GM13977 (cell line): ENCODE data around the gene TMEM86A.

Source experiments
- DNase-seq: peaks from one replicate; pipeline ENCODE4 v3.0.0; 2012; ENCODE audit warnings: low spot score
- in situ Hi-C: fragments of 300-500 bp; cut with MboI; formaldehyde crosslinking; loops from one replicate; pipeline ENCODE4 v1.12.0; 2022; ENCODE audit warnings: low sequenced_read_pairs, low pct_unique_long_range_greater_than_20kb, mixed read lengths, inconsistent platforms; ENCODE audit not compliant: unreplicated experiment
- TF ChIP-seq, protein P1 (sequence below): IDR thresholded peaks from 2 replicates; pipeline ENCODE4 v1.5.1; 2012; ENCODE audit warnings: mild to moderate bottlenecking, control low read depth; ENCODE audit not compliant: insufficient read depth; ENCODE audit errors: extremely low read depth, missing control alignments

TMEM86A gene

DNA sequence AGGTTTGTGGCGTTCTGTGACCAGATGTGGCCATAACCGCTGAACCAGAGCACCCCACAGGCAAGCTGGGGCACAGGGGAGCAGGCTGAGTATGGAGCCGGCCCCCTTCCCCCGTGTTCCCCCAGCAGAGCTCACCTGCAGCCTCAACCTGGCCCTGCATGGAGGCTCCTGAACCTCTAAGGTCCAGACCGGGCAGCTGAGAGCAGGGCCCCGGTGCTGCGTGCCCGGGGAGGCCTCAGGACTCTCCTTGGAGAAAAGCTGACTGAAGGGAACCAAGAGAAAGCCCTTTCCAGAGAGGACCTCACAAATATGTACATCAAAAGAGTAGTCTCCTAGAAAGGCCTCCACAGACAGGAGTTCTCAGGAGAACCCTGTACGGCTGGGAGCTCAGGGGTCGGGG is 44.8 kb downstream of the TMEM86A start:
- in situ Hi-C loops = loop anchor here (25.0 kb wide), 1 partner anchor 206 kb away; the partner anchor contains the start of gene TSG101

GRCh38 chr11:18743900-18744514 is 45.4 kb downstream of the TMEM86A start:
- in situ Hi-C loops = loop anchor here (25.0 kb wide), 1 partner anchor 207 kb away; the partner anchor contains the start of gene TSG101
- TF ChIP-seq, protein P1, sequence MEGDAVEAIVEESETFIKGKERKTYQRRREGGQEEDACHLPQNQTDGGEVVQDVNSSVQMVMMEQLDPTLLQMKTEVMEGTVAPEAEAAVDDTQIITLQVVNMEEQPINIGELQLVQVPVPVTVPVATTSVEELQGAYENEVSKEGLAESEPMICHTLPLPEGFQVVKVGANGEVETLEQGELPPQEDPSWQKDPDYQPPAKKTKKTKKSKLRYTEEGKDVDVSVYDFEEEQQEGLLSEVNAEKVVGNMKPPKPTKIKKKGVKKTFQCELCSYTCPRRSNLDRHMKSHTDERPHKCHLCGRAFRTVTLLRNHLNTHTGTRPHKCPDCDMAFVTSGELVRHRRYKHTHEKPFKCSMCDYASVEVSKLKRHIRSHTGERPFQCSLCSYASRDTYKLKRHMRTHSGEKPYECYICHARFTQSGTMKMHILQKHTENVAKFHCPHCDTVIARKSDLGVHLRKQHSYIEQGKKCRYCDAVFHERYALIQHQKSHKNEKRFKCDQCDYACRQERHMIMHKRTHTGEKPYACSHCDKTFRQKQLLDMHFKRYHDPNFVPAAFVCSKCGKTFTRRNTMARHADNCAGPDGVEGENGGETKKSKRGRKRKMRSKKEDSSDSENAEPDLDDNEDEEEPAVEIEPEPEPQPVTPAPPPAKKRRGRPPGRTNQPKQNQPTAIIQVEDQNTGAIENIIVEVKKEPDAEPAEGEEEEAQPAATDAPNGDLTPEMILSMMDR = no peak
- DNase-seq = no peak

More for the DNA sequence above, 44.8 kb downstream of the TMEM86A start:
- DNase-seq = no peak
- TF ChIP-seq, protein P1 = no peak

DNA sequence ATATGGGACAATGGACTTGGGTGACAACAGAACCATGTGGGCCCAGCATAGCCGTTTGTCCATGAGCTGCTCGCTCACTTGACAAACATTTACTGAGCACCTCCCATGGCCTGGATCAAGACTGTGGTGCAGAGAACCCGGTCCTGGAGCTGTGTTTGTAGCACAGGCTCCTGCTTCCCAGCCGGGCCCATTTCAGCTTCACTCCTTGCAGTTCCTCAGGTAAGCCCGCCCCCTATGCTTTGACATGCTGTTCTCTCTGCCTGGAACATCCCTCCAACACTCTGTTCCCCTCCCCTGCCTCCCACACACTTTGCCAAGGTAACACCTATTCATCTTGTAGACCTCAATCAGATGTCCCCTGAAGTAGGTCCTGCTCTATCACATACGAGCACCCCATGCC is 46.7 kb downstream of the TMEM86A start:
- TF ChIP-seq, protein P1 = no peak
- no peak for DNase-seq
- in situ Hi-C loops = loop anchor here (25.0 kb wide), 1 partner anchor 208 kb away; the partner anchor contains the start of gene TSG101

GRCh38 chr11:18748766-18749365 is 50.3 kb downstream of the TMEM86A start:
- DNase-seq = no peak
- in situ Hi-C loops = loop anchor here (25.0 kb wide), 1 partner anchor 212 kb away; the partner anchor contains the start of gene TSG101
- TF ChIP-seq, protein P1 = no peak

- TF ChIP-seq, protein P1 = no peak
- in situ Hi-C loops = loop anchor here (25.0 kb wide), 1 partner anchor 212 kb away; the partner anchor contains the start of gene TSG101
- DNase-seq = no peak
These were observed 51.2 kb downstream of the TMEM86A start for GRCh38 chr11:18749681-18750319.

- no peak for DNase-seq
- TF ChIP-seq, protein P1 = no peak
- in situ Hi-C loops = no loop called here
These were observed 52.4 kb downstream of the TMEM86A start for GRCh38 chr11:18750944-18751343.
